Neural progenitor cell (in vitro differentiated cells): ENCODE results near the gene SLC47A2. TPM values are rescaled to one million over a fixed set of nuclear protein-coding genes. Genes with fewer than 3 reads are reported as not detected.

ENCODE experiments used
- DNase-seq: peaks from one replicate; pipeline ENCODE4 v3.0.0-alpha.2; 2016; ENCODE audit warnings: low spot score
- H2AFZ ChIP-seq: fragments of 200-600 bp; sonication (generic); replicated peaks from 2 replicates; pipeline ENCODE4 v1.6.1; 2016; ENCODE audit warnings: antibody characterized with exemption
- H3F3A ChIP-seq: fragments of 200-600 bp; sonication (generic); 2 replicates; pipeline ENCODE4 v1.6.1; 2016; ENCODE audit warnings: antibody characterized with exemption, low read depth
- H3K27ac ChIP-seq: fragments of 200-600 bp; sonication (generic); 2 replicates; pipeline ENCODE4 v1.5.1; 2016; ENCODE audit warnings: mild to moderate bottlenecking
- H3K27me3 ChIP-seq: fragments of 200-600 bp; sonication (generic); 2 replicates; pipeline ENCODE4 v1.6.1; 2016; ENCODE audit warnings: mild to moderate bottlenecking, moderate library complexity
- H3K36me3 ChIP-seq: fragments of 200-600 bp; sonication (generic); 2 replicates; pipeline ENCODE4 v1.5.1; 2016
- H3K4me1 ChIP-seq: fragments of 200-600 bp; sonication (generic); 2 replicates; pipeline ENCODE4 v1.6.1; 2016; ENCODE audit warnings: mixed run types
- H3K4me2 ChIP-seq: fragments of 200-600 bp; sonication (generic); 2 replicates; pipeline ENCODE4 v1.6.1; 2016
- H3K4me3 ChIP-seq: fragments of 200-600 bp; sonication (generic); 2 replicates; pipeline ENCODE4 v1.5.1; 2016
- H3K79me2 ChIP-seq: fragments of 200-600 bp; sonication (generic); 2 replicates; pipeline ENCODE4 v1.6.1; 2016; ENCODE audit warnings: low read depth
- H3K9ac ChIP-seq: fragments of 200-600 bp; sonication (generic); 2 replicates; pipeline ENCODE4 v1.6.1; 2016
- H3K9me3 ChIP-seq: fragments of 200-600 bp; sonication (generic); 2 replicates; pipeline ENCODE4 v1.5.1; 2016; ENCODE audit warnings: low read depth
- H4K20me1 ChIP-seq: fragments of 200-600 bp; sonication (generic); 2 replicates; pipeline ENCODE4 v1.6.1; 2016; ENCODE audit warnings: low read depth
- H3K27ac Mint-ChIP-seq: 3 replicates; pipeline ENCODE4 v1.8.0; 2021; ENCODE audit warnings: mixed read lengths
- H3K27me3 Mint-ChIP-seq: 2 replicates; pipeline ENCODE4 v1.8.0; 2022; ENCODE audit warnings: low read depth, mild to moderate bottlenecking, inconsistent platforms, moderate library complexity, mixed read lengths; ENCODE audit not compliant: insufficient read depth
- H3K36me3 Mint-ChIP-seq: 3 replicates; pipeline ENCODE4 v1.8.0; 2021; ENCODE audit warnings: mixed read lengths
- H3K4me1 Mint-ChIP-seq: 3 replicates; pipeline ENCODE4 v1.8.0; 2021; ENCODE audit warnings: mixed read lengths
- H3K4me3 Mint-ChIP-seq: 3 replicates; pipeline ENCODE4 v1.8.0; 2021; ENCODE audit warnings: mild to moderate bottlenecking, moderate library complexity, mixed read lengths
- H3K9me3 Mint-ChIP-seq: 3 replicates; pipeline ENCODE4 v1.8.0; 2020; ENCODE audit warnings: mixed read lengths
- CTCF ChIP-seq: fragments of 200-600 bp; sonication (generic); IDR thresholded peaks from 2 replicates; pipeline ENCODE4 v1.5.1; 2017; ENCODE audit warnings: antibody characterized with exemption, mild to moderate bottlenecking
- EZH2 ChIP-seq: fragments of 200-600 bp; sonication (generic); IDR thresholded peaks from 2 replicates; pipeline ENCODE4 v1.6.1; 2017; ENCODE audit warnings: antibody characterized with exemption, mild to moderate bottlenecking, moderate library complexity
- EZH2phosphoT487 ChIP-seq: fragments of 200-600 bp; sonication (generic); IDR thresholded peaks from 2 replicates; pipeline ENCODE4 v1.6.1; 2017; ENCODE audit warnings: antibody characterized with exemption
- small RNA-seq: library from RNA; depleted of rRNA; stranded (forward); fragments of <200 nt; gene quantifications from one replicate; pipeline ENCODE3, GENCODE V24; 2015
- total RNA-seq: library from RNA; depleted of rRNA; stranded (reverse); fragments of >200 nt; gene quantifications from 2 replicates; pipeline ENCODE4 v1.2.3, GENCODE V29; 2015; ENCODE audit warnings: low replicate concordance

SLC47A2 gene
- total RNA-seq, 1 donor from 2014 or later, result 0.39 TPM

- no peaks in the 10 kb centered on the region for H3K36me3 ChIP-seq
- H3F3A ChIP-seq, result peaks cover 3% of the 10 kb centered on the region
- TF ChIP-seq CTCF, result no peak
- no peak for TF ChIP-seq EZH2phosphoT487
- no peak for TF ChIP-seq EZH2
- Mint-ChIP-seq H3K4me3 (no peak overlapping the region), H3K27me3 (no peaks in the 10 kb centered on the region), H3K27ac (no peak overlapping the region), H3K4me1 (no peaks in the 10 kb centered on the region), H3K9me3 (peaks cover 5% of the 10 kb centered on the region), H3K36me3 (no peaks in the 10 kb centered on the region)
- H3K27me3 ChIP-seq, result no peaks in the 10 kb centered on the region
- no peaks in the 10 kb centered on the region for H3K4me1 ChIP-seq
- H3K9ac ChIP-seq, result no peak overlapping the region
- H3K79me2 ChIP-seq, result no peaks in the 10 kb centered on the region
- no peak for DNase-seq
- no peaks in the 10 kb centered on the region for H3K9me3 ChIP-seq
- no peak overlapping the region for H3K4me2 ChIP-seq
- H3K4me3 ChIP-seq, result no peak overlapping the region
- H2AFZ ChIP-seq, result no peak overlapping the region
- H4K20me1 ChIP-seq, result no peaks in the 10 kb centered on the region
- H3K27ac ChIP-seq, result no peak overlapping the region
These were observed 85.7 kb downstream of the SLC47A2 start for GRCh38 chr17:19630661-19631060.

DNA sequence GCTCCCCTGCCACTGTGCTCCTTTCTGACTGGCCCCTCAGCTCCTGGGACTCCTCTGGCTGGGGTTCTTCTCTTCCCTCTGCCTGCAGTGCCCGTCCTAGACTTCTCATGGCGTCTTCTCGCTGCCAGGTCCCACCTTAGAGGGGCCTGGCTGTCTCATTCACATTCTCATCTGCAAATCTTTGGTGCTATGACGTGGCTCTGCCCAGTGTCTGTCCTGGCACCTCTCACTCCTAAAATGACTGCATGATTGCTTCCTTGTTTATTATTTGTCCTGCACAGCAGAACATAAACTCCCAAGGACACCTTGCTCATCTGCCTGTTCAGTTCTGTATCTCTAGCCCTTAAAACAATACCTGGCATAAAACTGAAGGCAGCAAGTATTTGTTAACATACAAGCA lies 86.3 kb downstream of the SLC47A2 start:
- Mint-ChIP-seq H3K27me3 (no peaks in the 10 kb centered on the region), H3K36me3 (no peaks in the 10 kb centered on the region), H3K4me3 (no peak overlapping the region), H3K27ac (no peak overlapping the region), H3K4me1 (no peaks in the 10 kb centered on the region), H3K9me3 (peaks cover 5% of the 10 kb centered on the region)
- Histone ChIP-seq H3F3A (peaks cover 3% of the 10 kb centered on the region), H3K36me3 (no peaks in the 10 kb centered on the region), H2AFZ (no peak overlapping the region), H3K27ac (no peak overlapping the region), H3K4me2 (no peak overlapping the region), H4K20me1 (no peaks in the 10 kb centered on the region), H3K27me3 (no peaks in the 10 kb centered on the region), H3K9ac (no peak overlapping the region), H3K79me2 (no peaks in the 10 kb centered on the region), H3K4me1 (no peaks in the 10 kb centered on the region), H3K9me3 (no peaks in the 10 kb centered on the region), H3K4me3 (no peak overlapping the region)
- TF ChIP-seq CTCF (no peak), EZH2phosphoT487 (no peak), EZH2 (no peak)
- no peak for DNase-seq

DNA sequence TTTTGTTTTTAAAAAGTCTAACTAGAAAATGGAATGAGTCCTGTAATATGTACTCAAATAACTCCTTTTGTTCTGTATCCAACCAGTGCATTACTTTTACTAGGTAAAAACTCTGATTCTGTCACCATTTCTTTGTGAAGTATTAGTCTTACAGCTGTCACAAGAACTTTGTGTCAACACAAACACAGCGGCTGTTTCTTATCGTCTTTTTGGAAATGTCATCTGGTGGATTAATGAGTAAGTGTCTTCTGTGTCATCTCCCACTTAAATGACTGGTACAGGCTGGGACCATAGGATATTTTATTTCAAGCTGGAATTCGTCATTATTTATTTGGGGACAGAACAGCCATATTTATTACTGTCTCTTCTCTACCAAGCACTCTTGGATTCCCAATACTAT lies 86.9 kb downstream of the SLC47A2 start:
- Histone ChIP-seq H3K4me1 (no peaks in the 10 kb centered on the region), H3F3A (peaks cover 3% of the 10 kb centered on the region), H3K27me3 (no peaks in the 10 kb centered on the region), H3K4me3 (no peak overlapping the region), H3K36me3 (no peaks in the 10 kb centered on the region), H3K4me2 (no peak overlapping the region), H2AFZ (no peak overlapping the region), H3K9ac (no peak overlapping the region), H3K79me2 (no peaks in the 10 kb centered on the region), H3K27ac (no peak overlapping the region), H4K20me1 (no peaks in the 10 kb centered on the region), H3K9me3 (no peaks in the 10 kb centered on the region)
- no peaks in the 10 kb centered on the region for H3K27me3 Mint-ChIP-seq
- no peak overlapping the region for H3K27ac Mint-ChIP-seq
- no peak overlapping the region for H3K4me3 Mint-ChIP-seq
- peaks cover 5% of the 10 kb centered on the region for H3K9me3 Mint-ChIP-seq
- DNase-seq, result no peak
- no peaks in the 10 kb centered on the region for H3K4me1 Mint-ChIP-seq
- TF ChIP-seq EZH2, result no peak
- TF ChIP-seq CTCF, result no peak
- TF ChIP-seq EZH2phosphoT487, result no peak
- no peaks in the 10 kb centered on the region for H3K36me3 Mint-ChIP-seq

Small RNA genes within 50 kb of the gene (small RNA-seq; reads per million reads assigned to genes)
- not detected for gene RF00322

Other genes with a start within 250 kb of the SLC47A2 start
- gene SLC47A1, start 182.7 kb downstream of the SLC47A2 start, total RNA-seq, result 1.9 and 2.1 TPM in 2 replicates
- 126 and 138 TPM in 2 replicates for gene ALDH3A2, start 67.8 kb downstream of the SLC47A2 start, total RNA-seq
- 1.4 TPM in 1 of 2 replicates, not detected in the other for gene ALDH3A1, start 31.7 kb upstream of the SLC47A2 start, total RNA-seq
- gene ULK2, start 151.4 kb upstream of the SLC47A2 start, total RNA-seq, result 20.6 and 21.3 TPM in 2 replicates